GM12801 (cell line): ENCODE results near the gene MMADHC.

ENCODE experiments used
- CTCF ChIP-seq: IDR thresholded peaks from one replicate; pipeline ENCODE4 v1.5.1; 2011; ENCODE audit warnings: control low read depth; ENCODE audit not compliant: insufficient read length; ENCODE audit errors: extremely low read depth

The MMADHC gene

GRCh38 chr2:149561309-149561926 lies 26.2 kb downstream of the MMADHC start:
- TF ChIP-seq CTCF, result no peak

- TF ChIP-seq CTCF, result no peak
Measured at GRCh38 chr2:149559341-149560068, 28.1 kb downstream of the MMADHC start.

GRCh38 chr2:149556452-149556851 lies 31.1 kb downstream of the MMADHC start:
- TF ChIP-seq CTCF, result no peak

GRCh38 chr2:149552830-149553229 lies 34.7 kb downstream of the MMADHC start:
- no peak for TF ChIP-seq CTCF

- no peak for TF ChIP-seq CTCF
Measured at GRCh38 chr2:149552226-149552625, 35.3 kb downstream of the MMADHC start.

- TF ChIP-seq CTCF, result no peak
Measured at GRCh38 chr2:149544692-149545091, 42.9 kb downstream of the MMADHC start.

GRCh38 chr2:149543845-149544244 lies 43.7 kb downstream of the MMADHC start:
- TF ChIP-seq CTCF, result no peak
